Measurements from ENCODE around the gene SLC25A20.

The SLC25A20 gene

DNA sequence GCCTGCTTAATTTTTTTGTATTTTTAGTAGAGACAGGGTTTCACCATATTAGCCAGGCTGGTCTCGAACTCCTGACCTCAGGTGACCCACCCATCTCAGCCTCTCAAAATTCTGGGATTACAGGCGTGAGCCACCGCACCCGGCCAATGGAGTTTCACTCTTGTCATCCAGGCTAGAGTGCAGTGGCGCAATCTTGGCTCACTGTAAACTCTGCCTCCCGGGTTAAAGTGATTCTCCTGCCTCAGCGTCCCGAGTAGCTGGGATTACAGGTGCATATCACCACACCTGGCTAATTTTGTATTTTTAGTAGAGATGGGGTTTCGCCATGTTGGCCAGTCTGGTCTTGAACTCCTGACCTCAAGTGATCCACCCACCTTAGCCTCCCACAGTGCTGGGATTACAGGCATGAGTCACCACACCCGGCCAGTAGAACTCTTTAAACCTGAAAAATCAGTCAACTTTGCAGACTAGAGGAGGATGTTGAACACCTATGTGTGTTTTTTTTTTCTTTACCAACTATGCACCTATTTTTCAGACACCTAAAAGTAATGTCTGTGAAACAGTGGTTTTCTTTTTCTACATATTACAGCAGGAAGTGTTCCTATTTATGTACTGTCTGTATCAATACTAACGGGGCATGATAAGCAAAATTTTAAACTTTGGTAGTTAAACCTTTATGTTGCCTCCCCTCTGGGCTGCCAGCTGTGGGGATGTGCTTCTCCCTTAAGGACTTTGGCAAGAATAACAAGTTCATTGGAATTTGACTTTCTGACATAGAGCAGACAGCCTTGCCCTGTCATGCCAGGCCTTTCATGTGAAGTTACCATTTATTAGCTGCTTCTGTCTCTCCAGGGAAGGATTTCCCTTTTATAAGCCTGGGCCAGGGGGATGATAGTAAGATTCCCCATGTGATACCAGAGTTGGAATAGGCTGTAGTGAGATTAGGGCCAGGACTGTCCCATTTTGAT lies 28.0 kb upstream of the SLC25A20 start:
- peaks cover 28 to 31% of the 10 kb centered on the region in 2 experiments for H3K36me3 ChIP-seq (ENCODE audit: control insufficient read depth in 1 of 2, insufficient read depth in 2 of 2, low read length in 2 of 2)
- no peak overlapping the region for H3K9ac ChIP-seq (ENCODE audit: low read length)
- no peak overlapping the region for H3K27ac ChIP-seq (ENCODE audit: low read depth, low read length)
- H3K23ac ChIP-seq (ENCODE audit: low read length): no peak overlapping the region
- H3K4ac ChIP-seq (ENCODE audit: low read depth, low read length): peak overlapping the region; percentile 36
- H2BK12ac ChIP-seq (ENCODE audit: low read length): no peak overlapping the region
- peaks cover 3% of the 10 kb centered on the region for H3K79me2 ChIP-seq (ENCODE audit: control insufficient read depth, insufficient read depth, low read length, poor library complexity)
- H2AFZ ChIP-seq (ENCODE audit: insufficient read depth, low read length, poor library complexity): no peak overlapping the region
- H4K91ac ChIP-seq (ENCODE audit: low read depth, low read length): no peak overlapping the region
- no peaks in the 10 kb centered on the region for H3K79me1 ChIP-seq (ENCODE audit: low read length)
- H3K9me3 ChIP-seq (ENCODE audit: insufficient read depth, low read depth, low read length): no peaks in the 10 kb centered on the region
- no peak overlapping the region for H2AK5ac ChIP-seq (ENCODE audit: low read length)
- H2BK5ac ChIP-seq (ENCODE audit: low read depth, low read length, poor library complexity): no peak overlapping the region
- no peaks in the 10 kb centered on the region for H3K27me3 ChIP-seq (ENCODE audit: insufficient read depth, low read length)
- no peak overlapping the region for H2BK120ac ChIP-seq (ENCODE audit: insufficient read depth, low read length, poor library complexity)
- H3K4me3 ChIP-seq (ENCODE audit: low read depth, low read length): no peak overlapping the region
- H3K18ac ChIP-seq (ENCODE audit: low read length): no peak overlapping the region
- H3K14ac ChIP-seq (ENCODE audit: low read length): no peak overlapping the region
- H3K4me2 ChIP-seq (ENCODE audit: low read length): no peak overlapping the region
- H4K8ac ChIP-seq (ENCODE audit: low read depth, low read length): no peak overlapping the region
- no peak for DNase-seq
- no CpG with 5 or more reads among the region's 11 CpGs for WGBS (ENCODE audit: extremely low coverage, insufficient coverage, insufficient read length)
- no peak overlapping the region for H4K12ac ChIP-seq (ENCODE audit: low read depth, low read length)
- H3K4me1 ChIP-seq (ENCODE audit: control insufficient read depth in 1 of 2, insufficient read depth in 2 of 2, low read length in 2 of 2): peaks cover 2 to 3% of the 10 kb centered on the region in 2 experiments

DNA sequence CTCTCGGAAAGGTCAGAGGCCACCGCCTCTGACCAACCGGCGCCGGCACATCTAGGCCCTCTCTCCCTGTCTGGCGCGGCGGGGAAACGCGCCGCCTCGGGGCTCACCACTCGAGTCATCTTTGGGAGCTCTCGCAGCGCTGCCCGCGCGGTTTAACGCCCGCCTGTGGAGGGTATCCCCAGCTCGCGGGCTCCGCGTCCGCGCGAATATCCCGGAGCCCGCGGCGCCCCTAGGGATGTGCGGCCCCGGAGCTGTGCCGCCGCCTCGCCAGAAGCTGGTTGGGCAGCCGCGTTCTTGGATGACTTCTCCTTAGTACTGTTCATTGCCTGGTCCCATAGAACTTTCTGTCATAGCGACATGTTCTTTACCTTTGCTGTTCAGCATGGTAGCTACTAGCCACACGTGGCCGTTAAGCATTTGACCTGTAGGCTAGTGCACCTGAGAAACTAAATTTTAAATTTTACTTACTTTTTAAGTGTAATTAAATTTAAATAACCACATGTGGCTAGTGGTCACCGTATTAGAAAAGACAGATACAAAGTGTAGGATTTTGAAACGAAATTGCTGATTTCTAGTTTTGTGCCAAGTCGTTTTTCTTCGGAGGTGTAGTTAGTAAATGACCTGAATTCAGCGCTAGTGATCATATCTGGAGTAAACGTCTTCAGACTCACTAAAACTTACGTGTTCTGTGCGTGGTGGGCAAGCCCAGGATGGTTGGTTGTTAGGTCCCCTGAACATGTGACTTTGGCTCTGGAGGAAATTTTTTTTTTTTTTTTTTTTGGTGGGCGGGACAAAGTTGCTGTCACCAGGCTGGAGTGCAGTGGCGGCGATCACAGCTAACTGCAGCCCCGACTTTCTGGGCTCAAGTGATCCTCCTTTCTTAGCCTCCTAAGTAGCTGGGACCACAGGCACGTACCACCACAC lies 20.8 kb upstream of the SLC25A20 start:
- peak; percentile 52 to 70 for DNase-seq
- peak overlapping the region; percentile 82 for H3K4ac ChIP-seq (ENCODE audit: low read depth, low read length)
- H2BK120ac ChIP-seq (ENCODE audit: insufficient read depth, low read length, poor library complexity): peak overlapping the region; percentile 68
- peak overlapping the region; percentile 86 for H2BK5ac ChIP-seq (ENCODE audit: low read depth, low read length, poor library complexity)
- H3K9ac ChIP-seq (ENCODE audit: low read length): peak overlapping the region; percentile 99
- WGBS (ENCODE audit: extremely low coverage, insufficient coverage, insufficient read length): no CpG with 5 or more reads among the region's 54 CpGs
- peak overlapping the region; percentile 97 for H3K4me3 ChIP-seq (ENCODE audit: low read depth, low read length)
- no peak overlapping the region for H2BK12ac ChIP-seq (ENCODE audit: low read length)
- H3K23ac ChIP-seq (ENCODE audit: low read length): no peak overlapping the region
- H4K8ac ChIP-seq (ENCODE audit: low read depth, low read length): peak overlapping the region; percentile 58
- peak overlapping the region; percentile 71 for H3K14ac ChIP-seq (ENCODE audit: low read length)
- peak overlapping the region; percentile 81 for H4K12ac ChIP-seq (ENCODE audit: low read depth, low read length)
- peaks cover 4 to 6% of the 10 kb centered on the region in 2 experiments for H3K4me1 ChIP-seq (ENCODE audit: control insufficient read depth in 1 of 2, insufficient read depth in 2 of 2, low read length in 2 of 2)
- peak overlapping the region; percentile 88 for H3K27ac ChIP-seq (ENCODE audit: low read depth, low read length)
- H3K4me2 ChIP-seq (ENCODE audit: low read length): peak overlapping the region; percentile 68
- peaks cover 13% of the 10 kb centered on the region for H3K79me1 ChIP-seq (ENCODE audit: low read length)
- peak overlapping the region; percentile 49 for H3K18ac ChIP-seq (ENCODE audit: low read length)
- peaks cover 22% of the 10 kb centered on the region for H3K79me2 ChIP-seq (ENCODE audit: control insufficient read depth, insufficient read depth, low read length, poor library complexity)
- peak overlapping the region; percentile 71 for H2AFZ ChIP-seq (ENCODE audit: insufficient read depth, low read length, poor library complexity)
- no peak overlapping the region for H2AK5ac ChIP-seq (ENCODE audit: low read length)
- H3K27me3 ChIP-seq (ENCODE audit: insufficient read depth, low read length): no peaks in the 10 kb centered on the region
- H4K91ac ChIP-seq (ENCODE audit: low read depth, low read length): peak overlapping the region; percentile 86
- no peaks in the 10 kb centered on the region for H3K9me3 ChIP-seq (ENCODE audit: insufficient read depth, low read depth, low read length)
- peaks cover 10 to 13% of the 10 kb centered on the region in 2 experiments for H3K36me3 ChIP-seq (ENCODE audit: control insufficient read depth in 1 of 2, insufficient read depth in 2 of 2, low read length in 2 of 2)

- Histone ChIP-seq H2BK12ac (ENCODE audit: low read length) (no peak within 1 kb of the TSS), H3K9ac (ENCODE audit: low read length) (peak within 1 kb of the TSS; percentile 99), H2BK120ac (ENCODE audit: insufficient read depth, low read length, poor library complexity) (peak within 1 kb of the TSS; percentile 68), H3K4me1 (ENCODE audit: control insufficient read depth in 1 of 2, insufficient read depth in 2 of 2, low read length in 2 of 2) (peaks cover 4 to 6% of the 10 kb centered on the region in 2 experiments), H3K4me3 (ENCODE audit: low read depth, low read length) (peak within 1 kb of the TSS; percentile 97), H3K4me2 (ENCODE audit: low read length) (peak within 1 kb of the TSS; percentile 68), H4K8ac (ENCODE audit: low read depth, low read length) (peak within 1 kb of the TSS; percentile 58), H3K27me3 (ENCODE audit: insufficient read depth, low read length) (no peaks in the 10 kb centered on the region), H2AK5ac (ENCODE audit: low read length) (no peak within 1 kb of the TSS), H3K36me3 (ENCODE audit: control insufficient read depth in 1 of 2, insufficient read depth in 2 of 2, low read length in 2 of 2) (peaks cover 2 to 7% of the 10 kb centered on the region in 2 experiments), H4K91ac (ENCODE audit: low read depth, low read length) (peak within 1 kb of the TSS; percentile 86), H4K12ac (ENCODE audit: low read depth, low read length) (peak within 1 kb of the TSS; percentile 81), H3K23ac (ENCODE audit: low read length) (no peak within 1 kb of the TSS), H3K79me2 (ENCODE audit: control insufficient read depth, insufficient read depth, low read length, poor library complexity) (peaks cover 22% of the 10 kb centered on the region), H2BK5ac (ENCODE audit: low read depth, low read length, poor library complexity) (peak within 1 kb of the TSS; percentile 91), H3K27ac (ENCODE audit: low read depth, low read length) (peak within 1 kb of the TSS; percentile 88), H3K79me1 (ENCODE audit: low read length) (peaks cover 13% of the 10 kb centered on the region), H3K14ac (ENCODE audit: low read length) (peak within 1 kb of the TSS; percentile 80), H3K9me3 (ENCODE audit: insufficient read depth, low read depth, low read length) (no peaks in the 10 kb centered on the region), H3K4ac (ENCODE audit: low read depth, low read length) (peak within 1 kb of the TSS; percentile 82), H3K18ac (ENCODE audit: low read length) (peak within 1 kb of the TSS; percentile 49), H2AFZ (ENCODE audit: insufficient read depth, low read length, poor library complexity) (peak within 1 kb of the TSS; percentile 99)
- WGBS (ENCODE audit: extremely low coverage, insufficient coverage, insufficient read length): no CpG with 5 or more reads among the region's 97 CpGs
- peak; percentile 93 to 96 for DNase-seq
Observed at GRCh38 chr3:48918388-48919214, 19.9 kb upstream of the SLC25A20 start, which contains the start of gene ARIH2. TSS of gene ARIH2 (plus strand) at chr3:48918842. CDS start at chr3:48927559, 8,717 bp downstream.
